Measurements from ENCODE around the gene WDR20.

DNA sequence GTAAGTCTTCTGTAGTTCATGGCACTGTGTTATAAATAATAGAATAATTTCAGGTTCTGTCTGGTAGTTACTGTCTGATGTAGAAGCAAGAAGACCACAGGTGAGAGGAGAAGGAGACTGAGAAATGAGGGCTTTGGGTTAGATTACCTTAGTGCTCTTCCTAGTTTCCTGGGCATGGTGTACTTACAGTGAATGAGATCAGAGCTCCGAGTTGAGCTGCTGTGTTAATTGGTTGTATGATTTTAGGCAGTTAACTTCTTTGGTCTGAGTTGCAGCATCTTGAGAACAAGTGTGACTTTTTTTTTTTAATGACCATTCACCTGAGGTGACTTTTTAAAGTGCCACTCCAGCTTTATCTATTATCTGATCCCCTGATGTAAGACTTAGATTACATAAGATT, 41.5 kb downstream of the WDR20 start:
- TF ChIP-seq POLR2A (IDR thresholded peaks at IDR 0.05) (no peak), POLR2AphosphoS5 (IDR thresholded peaks at IDR 0.05) (no peak)

Data from suprapubic skin (tissue), 4 donors.